HG02798 (cell line): ENCODE results near the gene UNC119B.

Experiments used
- ATAC-seq: cut with Tn5 transposase; IDR thresholded peaks from one replicate; pipeline ENCODE4 v1.9.1; 2021; ENCODE audit warnings: mild to moderate bottlenecking; ENCODE audit not compliant: unreplicated experiment, poor library complexity

UNC119B gene

DNA sequence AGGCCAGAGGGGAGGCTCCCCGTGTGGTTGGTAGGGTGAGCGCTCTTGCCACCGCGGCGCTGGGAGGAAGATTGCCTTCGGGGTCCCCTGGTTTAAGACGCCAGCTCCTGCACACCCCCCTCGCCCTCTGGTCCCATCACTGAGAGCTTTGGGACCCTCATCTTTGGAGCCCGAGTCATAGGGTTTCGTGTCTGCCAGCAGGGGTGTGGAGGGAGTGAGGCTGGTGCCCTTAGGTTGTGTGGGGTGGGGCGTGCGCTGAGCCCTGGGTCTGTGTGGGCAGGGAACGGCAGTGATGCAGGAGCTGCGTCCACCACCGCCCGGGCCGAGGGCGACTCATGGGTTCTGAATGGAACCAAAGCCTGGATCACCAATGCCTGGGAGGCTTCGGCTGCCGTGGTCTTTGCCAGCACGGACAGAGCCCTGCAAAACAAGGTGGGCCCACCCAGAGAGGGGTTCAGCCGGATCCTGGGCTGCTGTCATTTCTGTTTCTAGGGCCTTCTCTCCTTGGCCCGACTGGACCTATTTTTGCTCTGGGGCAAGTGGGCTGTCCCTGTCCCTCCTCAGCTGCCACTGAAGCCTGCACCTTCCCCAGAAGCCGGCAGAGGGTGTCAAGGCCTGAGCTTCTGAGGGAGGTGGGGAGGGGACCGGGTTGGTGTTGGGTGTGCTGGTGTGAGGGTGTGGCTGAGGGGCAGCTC, 27.4 kb downstream of the UNC119B start:
- no peak for ATAC-seq

DNA sequence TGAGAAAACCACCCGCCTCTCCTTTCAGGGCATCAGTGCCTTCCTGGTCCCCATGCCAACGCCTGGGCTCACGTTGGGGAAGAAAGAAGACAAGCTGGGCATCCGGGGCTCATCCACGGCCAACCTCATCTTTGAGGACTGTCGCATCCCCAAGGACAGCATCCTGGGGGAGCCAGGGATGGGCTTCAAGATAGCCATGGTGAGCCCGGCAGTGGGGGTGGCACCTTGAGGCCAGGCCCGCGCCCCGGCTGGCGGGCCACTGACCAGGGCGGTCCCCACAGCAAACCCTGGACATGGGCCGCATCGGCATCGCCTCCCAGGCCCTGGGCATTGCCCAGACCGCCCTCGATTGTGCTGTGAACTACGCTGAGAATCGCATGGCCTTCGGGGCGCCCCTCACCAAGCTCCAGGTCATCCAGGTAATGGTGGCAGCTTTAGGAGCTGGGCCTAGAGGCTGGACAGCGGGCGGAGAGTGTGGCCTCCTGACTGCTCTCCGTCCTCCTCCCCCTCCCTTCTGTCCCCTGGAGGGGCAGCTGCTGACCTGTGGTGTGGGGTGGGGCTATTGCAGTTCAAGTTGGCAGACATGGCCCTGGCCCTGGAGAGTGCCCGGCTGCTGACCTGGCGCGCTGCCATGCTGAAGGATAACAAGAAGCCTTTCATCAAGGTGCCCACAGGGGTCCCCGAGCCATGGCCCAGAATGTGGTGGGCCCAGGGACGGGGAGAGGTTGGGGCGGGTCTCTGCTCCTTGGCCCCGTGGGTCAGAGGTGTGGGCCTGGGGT, 28.2 kb downstream of the UNC119B start:
- ATAC-seq = no peak

DNA sequence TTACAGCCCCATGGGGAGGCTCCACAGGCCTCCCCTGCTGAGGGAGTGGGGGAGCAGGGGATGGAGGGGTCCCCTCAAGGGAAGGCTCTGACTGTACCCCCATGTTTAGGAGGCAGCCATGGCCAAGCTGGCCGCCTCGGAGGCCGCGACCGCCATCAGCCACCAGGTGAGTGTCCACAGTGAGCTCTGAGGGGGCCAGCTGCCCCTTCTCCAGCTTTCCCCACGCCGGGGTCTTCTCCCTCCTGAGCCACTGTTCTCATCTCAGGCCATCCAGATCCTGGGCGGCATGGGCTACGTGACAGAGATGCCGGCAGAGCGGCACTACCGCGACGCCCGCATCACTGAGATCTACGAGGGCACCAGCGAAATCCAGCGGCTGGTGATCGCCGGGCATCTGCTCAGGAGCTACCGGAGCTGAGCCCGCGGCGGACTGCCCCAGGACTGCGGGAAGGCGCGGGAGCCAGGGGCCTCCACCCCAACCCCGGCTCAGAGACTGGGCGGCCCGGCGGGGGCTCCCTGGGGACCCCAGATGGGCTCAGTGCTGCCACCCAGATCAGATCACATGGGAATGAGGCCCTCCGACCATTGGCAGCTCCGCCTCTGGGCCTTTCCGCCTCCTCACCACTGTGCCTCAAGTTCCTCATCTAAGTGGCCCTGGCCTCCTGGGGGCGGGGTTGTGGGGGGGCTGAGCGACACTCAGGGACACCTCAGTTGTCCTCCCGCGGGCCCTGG, 28.9 kb downstream of the UNC119B start:
- no peak for ATAC-seq

DNA sequence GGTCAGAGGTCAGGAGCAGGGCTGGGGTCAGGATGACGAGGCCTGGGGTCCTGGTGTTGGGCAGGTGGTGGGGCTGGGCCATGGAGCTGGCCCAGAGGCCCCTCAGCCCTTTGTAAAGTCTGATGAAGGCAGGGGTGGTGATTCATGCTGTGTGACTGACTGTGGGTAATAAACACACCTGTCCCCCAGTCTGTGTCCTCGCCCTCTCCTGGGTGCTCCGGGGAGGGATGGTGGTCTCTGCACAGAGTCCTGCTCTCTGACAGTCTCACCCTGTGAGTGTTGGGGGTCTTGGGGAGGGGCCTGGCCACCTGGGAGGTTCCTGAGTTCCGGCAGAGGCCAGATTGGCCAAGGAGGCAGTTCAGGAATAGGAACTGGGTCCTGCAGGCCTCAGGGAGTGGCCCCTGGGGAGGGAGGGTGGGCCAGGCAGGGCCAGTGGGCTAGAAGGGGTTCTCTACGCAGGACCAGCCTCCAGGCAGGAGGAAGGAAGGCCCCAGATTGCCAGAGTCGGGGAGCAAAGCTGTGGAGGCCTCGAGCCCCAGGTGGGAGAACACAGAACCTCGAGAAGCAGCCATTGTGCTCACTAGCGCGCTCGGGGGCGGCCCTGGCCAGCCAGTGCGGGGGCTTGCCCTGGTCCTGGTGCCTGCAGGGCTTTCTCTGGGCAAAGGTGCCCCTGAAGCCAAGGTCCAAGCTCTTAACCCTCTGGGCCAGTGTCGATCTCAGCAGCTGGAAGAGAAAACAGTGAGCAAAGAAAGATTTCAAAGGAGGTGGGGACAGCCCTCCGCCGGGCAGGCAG, 29.8 kb downstream of the UNC119B start:
- ATAC-seq = no peak

DNA sequence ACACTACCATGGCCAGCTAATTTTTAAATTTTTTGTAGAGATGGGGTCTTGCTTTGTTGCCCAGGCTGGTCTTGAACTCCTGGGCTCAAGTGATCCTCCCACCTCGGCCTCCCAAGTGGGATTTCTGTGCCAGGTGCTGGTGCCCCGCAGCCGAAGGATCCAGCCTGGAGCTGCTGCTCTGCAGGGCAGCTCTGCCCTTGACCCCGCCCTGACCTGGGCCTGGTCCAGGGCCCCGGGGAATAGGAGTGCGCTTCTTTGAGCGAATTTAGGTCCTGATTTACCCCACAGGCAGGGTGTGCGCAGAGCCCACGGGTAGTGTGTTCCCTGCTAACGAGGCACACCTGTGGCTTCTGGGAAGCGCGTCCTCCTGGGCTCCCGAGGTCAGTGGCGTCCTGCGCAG, 30.6 kb downstream of the UNC119B start:
- ATAC-seq = no peak

DNA sequence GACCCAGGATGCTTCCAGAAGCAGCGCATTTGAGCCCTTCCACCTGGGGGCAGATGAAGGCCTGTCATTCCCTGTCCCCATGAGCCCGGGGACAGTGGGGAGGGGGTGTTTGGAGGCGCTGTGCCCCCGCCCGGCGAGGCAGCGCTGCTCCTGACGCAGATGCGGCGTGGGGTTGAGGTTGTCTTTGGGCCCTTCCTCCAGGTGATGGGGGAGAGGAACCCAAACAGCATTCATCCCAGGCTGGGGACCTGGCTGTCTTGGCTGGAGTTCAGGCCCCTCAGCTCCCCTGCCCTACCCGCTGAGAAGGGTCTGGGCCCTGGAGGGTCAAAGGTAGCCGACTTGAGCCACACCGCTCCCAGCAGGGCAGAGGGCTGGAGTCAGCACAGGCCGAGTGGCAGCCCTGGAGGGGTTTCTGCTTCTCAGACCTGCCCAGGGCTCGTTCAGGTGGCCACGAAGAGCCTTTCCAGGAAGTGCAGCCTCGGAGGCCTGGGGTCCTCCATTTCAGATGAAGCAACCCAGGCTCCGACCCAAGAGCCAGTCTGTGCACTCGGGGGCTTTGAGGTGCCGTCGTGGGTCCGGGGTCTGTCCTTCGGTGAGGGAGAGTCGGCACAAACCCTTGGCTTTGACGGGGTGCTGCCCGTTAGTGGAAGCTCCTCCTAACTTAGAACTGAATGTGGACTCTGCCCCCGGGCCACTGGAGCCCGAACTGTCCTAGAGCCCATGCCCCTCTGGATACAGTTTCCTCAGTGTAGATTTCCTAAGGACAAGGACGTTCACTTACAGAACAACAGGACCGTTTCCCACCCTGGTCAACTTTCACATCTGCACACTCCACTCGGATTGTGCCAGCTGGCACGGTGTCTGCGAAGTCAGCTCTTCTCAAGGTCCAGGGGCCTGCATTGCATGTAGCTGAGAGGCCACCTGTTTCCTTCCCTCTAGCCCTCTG, 31.5 kb downstream of the UNC119B start:
- no peak for ATAC-seq

DNA sequence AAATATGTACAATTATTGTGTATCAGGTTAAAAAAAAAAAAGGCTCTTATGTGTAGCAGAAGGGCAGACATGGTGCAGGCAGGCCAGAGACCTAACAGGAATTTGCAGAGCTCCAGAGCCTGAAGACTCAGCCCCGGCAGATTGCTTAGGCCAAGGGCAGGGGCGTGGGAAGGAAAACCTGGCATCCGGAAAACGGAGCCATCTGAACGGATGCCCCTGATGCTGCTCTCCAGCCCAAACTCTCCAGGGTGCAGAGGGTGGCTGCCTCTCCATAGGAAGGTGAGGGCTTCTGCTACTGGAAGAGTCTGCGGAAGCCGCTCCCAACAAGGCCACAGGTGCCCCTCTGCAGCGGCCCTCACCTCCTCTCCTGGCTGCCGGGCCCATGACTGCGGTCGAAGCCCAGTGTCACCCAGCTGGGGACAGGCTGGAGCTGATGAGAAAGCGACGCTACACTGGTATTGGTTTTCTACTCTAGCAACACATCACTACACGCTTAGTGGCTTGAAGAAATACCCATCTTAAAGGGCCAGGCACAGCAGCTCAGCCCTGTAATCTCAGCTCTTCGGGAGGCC, 34.8 kb downstream of the UNC119B start:
- ATAC-seq = no peak

DNA sequence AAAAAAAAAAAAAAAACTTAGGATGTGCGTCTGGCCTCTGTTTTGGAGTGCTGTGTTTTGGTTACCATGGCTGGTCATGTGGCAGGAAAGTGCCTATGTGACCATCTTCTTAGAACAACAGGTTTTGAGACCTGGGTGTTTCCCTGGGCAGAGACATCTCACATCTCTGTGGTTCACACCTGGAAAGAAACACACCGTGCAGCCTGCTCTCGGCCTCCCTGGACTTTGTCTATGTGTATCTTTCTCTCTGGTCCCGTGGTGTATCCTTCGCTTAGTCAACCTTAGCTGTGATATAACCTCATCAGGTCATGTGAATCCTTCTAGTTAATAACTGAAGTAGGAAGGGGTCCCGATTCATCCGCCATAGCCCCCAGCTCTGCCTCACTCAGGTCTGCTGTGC, 38.0 kb downstream of the UNC119B start:
- no peak for ATAC-seq

DNA sequence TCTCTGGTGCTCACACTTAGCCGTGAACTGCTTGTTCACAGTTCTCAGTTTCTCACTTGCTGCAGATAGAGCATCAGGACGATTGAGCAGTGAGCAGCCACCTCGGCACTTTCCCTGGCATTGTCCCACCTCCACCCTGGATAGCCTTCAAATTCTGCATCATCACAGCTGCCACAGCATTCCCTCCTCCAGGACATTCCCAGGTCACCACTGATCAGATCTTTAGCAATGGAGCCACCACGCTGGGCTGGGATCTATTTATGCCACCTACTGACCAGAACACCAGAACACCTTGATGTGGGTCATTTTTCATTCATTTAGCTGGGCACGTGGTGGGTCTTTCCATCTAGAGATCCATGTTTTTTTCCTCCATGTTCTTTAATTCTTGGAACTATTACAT, 39.0 kb downstream of the UNC119B start:
- ATAC-seq = no peak

DNA sequence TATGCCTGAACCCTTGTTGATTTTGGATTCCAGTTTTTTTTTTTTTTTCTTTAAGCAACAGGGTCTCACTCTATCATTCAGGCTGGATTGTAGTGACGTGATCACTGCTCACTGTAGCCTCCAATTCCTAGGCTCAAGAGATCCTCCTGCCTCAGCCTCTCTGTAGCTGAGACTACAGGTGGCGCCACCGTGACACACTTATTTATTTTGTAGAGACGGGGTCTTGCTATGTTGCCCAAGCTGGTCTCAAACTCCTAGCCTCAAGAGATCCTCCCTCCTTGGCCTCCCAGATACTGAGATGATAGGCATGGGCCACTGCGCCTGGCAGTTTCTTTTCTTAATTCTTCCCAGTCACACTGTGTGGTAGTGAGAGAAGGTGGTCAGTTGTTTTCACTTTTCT, 40.5 kb downstream of the UNC119B start:
- ATAC-seq = no peak

DNA sequence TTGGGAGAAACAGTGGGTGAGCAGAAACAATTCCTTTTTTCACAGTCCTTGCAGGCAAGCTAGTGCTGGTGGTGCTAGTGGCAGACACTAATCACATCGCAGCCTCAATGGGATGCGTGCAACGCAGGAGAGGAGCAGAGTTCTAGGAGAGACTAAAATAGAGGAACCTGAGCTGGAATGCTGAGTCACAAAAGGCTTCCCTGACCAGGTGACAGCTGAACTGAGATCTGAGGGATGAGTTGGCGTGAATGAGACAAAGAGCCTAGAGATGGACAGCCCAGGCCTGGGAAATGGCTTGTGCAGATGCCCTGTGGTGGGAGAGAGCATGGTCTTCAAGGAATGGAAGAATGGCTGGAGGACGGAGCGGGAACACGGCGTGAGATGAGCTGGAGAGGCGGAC, 41.1 kb downstream of the UNC119B start:
- no peak for ATAC-seq

DNA sequence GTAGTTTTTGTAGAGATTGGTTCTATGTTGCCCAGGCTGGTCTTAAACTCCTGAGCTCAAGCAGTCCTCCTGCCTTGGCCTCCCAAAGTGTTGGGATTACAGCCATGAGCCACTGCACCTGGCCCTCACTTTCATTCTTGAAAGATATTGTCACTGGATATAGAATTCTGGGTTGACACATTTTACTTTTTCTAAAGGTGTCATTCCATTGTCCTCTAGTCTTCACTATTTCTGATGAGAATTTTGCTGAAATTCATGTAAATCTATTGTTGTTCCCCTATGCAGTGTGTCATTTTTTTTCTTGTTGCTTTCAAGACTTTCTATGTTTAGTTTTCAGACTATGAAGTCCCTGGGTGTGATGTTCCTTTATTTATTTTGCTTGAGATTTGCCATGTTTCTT, 44.5 kb downstream of the UNC119B start:
- no peak for ATAC-seq

DNA sequence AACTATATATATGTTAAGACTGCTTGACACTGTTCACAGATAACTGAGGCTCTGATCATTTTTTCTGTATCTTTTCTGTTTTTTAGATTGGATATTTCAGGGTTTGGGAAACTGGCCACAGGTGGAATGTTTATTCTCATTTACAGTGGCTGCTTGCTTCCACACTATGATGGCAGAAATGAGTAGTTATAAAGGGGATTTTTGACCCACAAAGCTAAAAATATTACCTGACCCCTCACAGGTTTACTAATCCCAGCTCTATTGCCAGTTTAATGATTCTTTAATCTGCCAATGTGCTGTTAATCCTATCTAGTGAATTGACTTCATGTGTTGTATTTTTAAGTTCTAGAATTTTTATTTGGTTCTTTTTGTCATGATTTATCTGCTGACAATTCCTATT, 45.0 kb downstream of the UNC119B start:
- ATAC-seq = no peak

DNA sequence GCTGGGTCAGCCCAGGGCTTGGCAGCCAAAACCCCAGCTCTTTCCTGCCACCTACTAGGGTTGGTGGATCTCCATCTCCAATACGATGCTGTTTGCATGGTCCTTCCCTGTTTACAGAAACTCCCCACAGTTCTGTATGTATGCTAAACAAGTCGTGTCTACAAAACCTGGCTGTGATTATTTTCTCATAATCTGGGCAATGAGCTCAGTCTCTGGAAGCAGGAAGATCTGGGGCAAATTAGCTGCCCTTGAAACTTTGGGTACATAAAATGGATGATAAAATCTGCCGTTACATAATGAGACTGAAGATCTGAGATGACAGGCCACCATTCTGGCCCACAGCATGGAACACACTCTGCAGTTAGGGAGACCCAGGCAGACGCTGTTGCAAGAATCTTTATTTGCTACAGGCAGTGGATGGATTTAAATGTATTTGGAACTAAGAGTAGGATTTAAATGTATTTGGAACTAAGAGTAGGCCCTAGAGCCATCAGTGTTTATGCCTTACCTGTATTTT, 47.0 kb downstream of the UNC119B start:
- no peak for ATAC-seq

DNA sequence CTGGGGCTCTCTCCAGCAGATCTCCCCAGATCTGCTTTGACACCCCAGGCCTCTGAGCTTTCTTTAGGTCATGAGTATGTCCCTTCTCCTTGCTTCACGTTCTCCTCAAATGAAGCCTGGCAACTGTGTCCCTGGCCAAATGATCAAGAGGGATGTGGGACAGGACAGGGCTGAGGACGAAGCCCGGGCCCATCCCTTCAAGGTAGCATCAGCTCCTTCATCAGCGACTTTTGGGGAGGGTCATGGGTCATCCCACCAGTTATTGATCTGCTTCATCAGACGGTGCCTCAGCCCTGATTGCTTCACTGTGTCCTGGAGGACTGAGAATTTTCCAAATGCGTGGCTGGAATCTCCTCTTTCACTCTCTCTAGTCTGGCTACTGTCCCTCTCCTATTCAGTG, 47.7 kb downstream of the UNC119B start:
- no peak for ATAC-seq

DNA sequence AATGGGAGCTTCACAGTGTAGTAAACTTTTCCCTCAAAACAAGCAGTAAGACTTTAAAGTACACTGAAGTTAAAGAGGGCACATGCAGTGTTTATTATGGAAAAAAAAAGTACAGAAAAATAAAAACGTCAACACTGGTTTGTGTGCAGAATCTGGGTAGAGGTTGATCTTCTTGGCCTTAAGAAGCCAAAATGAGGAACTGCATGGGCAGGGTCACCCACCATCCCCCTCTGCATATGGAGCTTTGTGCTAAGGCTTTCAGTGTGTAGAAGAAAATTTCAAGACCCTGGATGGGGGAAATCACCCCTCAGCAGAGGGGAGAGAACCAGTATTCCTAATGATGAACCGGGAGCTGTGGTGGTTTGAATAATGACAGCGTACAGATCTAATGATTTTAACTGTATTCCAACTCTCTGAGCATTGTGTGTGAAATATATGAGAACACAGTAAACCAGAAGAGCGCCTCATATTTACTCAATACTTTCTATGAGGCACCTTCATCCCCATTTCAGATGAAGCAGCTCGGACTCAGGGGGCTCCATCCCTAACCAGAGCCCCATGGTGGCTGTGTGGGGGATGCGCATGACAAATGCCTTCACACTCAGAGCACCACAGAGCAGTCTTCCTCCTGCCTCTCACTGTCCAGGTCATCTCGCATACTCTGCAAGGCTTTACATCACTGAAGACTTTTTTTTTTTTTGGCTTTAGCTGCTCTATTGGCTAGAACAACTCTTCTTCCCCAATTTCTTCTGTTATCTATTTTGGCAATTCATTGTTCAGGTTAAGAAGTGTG, 48.7 kb downstream of the UNC119B start:
- no peak for ATAC-seq

DNA sequence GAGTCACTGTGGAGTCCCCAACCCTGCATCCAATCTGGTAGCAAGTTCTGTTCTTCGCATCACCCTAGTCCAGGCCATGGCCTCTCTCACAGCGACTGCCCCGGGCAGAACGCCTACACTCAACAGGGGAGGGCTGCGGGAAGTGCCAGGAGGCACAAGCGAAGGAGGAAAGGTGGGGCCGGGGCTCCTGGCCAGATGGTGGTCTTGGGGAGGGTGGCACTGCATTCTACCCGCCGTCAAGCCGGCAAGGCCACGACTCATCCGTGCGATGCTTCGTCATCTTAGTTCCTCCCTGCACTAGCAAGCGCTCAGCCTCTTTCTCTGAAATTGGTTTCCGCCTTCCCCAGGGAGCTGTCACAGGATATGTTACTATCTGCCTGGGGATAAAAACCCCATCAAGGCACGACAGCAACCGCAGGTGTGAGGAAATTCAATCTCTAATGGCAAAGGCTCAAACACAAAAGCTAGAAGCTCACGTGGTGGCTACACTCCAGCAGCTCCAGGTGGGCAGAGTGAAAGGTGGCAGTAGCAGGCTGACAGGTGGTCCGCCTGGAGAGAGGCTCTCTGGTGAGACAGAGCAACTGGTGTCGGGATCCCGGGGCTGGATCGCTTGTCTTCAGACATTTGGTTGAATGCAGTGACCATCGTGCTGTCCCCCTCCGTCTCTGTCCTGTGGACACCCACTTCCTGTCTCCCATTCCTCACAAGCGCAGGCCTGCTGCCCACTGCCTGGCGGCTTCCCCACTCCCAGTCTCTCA, 49.5 kb downstream of the UNC119B start:
- no peak for ATAC-seq
